ENCODE results near the gene CDC42BPB.

DNA sequence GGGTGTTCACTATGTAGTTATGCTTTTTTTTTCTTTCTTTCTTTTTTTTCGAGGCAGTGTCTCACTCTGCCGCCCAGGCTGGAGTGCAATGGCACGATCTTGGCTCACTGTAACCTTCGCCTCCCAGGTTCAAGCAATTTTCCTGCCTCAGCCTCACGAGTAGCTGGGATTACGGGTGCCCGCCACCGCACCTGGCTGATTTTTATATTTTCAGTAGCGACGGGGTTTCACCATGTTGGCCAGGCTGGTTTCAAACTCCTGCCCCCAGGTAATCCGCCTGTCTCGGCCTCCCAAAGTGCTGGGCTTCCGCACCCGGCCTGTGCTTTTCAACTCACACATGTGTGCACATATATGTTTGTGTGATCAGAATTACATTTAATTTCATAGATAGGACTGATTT lies 173.8 kb downstream of the CDC42BPB start:
- TF ChIP-seq, protein P1, sequence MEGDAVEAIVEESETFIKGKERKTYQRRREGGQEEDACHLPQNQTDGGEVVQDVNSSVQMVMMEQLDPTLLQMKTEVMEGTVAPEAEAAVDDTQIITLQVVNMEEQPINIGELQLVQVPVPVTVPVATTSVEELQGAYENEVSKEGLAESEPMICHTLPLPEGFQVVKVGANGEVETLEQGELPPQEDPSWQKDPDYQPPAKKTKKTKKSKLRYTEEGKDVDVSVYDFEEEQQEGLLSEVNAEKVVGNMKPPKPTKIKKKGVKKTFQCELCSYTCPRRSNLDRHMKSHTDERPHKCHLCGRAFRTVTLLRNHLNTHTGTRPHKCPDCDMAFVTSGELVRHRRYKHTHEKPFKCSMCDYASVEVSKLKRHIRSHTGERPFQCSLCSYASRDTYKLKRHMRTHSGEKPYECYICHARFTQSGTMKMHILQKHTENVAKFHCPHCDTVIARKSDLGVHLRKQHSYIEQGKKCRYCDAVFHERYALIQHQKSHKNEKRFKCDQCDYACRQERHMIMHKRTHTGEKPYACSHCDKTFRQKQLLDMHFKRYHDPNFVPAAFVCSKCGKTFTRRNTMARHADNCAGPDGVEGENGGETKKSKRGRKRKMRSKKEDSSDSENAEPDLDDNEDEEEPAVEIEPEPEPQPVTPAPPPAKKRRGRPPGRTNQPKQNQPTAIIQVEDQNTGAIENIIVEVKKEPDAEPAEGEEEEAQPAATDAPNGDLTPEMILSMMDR (IDR thresholded peaks at IDR 0.05; ENCODE audit: insufficient read depth, low read depth, low read length) = no peak
- no peak for TF ChIP-seq EZH2 (IDR thresholded peaks at IDR 0.05; ENCODE audit: insufficient read depth, low read length)
